Osteocyte (in vitro differentiated cells): ENCODE measurements around the gene CHST13. TPM values are rescaled to one million over a fixed set of nuclear protein-coding genes. Genes with fewer than 3 reads are reported as not detected.

Source experiments
- DNase-seq: peaks from one replicate; pipeline ENCODE4 v3.0.0; 2021; ENCODE audit warnings: mixed read lengths; ENCODE audit not compliant: unreplicated experiment; ENCODE audit errors: extremely low spot score
- H3K27ac Mint-ChIP-seq: one replicate; pipeline ENCODE4 v1.8.0; 2021; ENCODE audit warnings: mild to moderate bottlenecking, mixed read lengths; ENCODE audit not compliant: unreplicated experiment
- H3K27me3 Mint-ChIP-seq: one replicate; pipeline ENCODE4 v1.8.0; 2021; ENCODE audit warnings: mixed read lengths; ENCODE audit not compliant: unreplicated experiment
- H3K36me3 Mint-ChIP-seq: one replicate; pipeline ENCODE4 v1.8.0; 2021; ENCODE audit warnings: mixed read lengths; ENCODE audit not compliant: unreplicated experiment
- H3K4me1 Mint-ChIP-seq: one replicate; pipeline ENCODE4 v1.8.0; 2021; ENCODE audit warnings: mixed read lengths; ENCODE audit not compliant: unreplicated experiment
- H3K4me3 Mint-ChIP-seq: one replicate; pipeline ENCODE4 v1.8.0; 2021; ENCODE audit warnings: mild to moderate bottlenecking, moderate library complexity, mixed read lengths; ENCODE audit not compliant: unreplicated experiment
- H3K9me3 Mint-ChIP-seq: one replicate; pipeline ENCODE4 v1.8.0; 2021; ENCODE audit warnings: mixed read lengths; ENCODE audit not compliant: unreplicated experiment
- CTCF ChIP-seq: fragments of 200-600 bp; sonication (generic); IDR thresholded peaks from 2 replicates; pipeline ENCODE4 v1.5.0; 2021; ENCODE audit warnings: antibody characterized with exemption, mild to moderate bottlenecking, moderate library complexity
- total RNA-seq: library from RNA; stranded (reverse); gene quantifications from 2 replicates; pipeline ENCODE4 v1.2.1, GENCODE V29; 2021

Gene CHST13
- total RNA-seq, 1 donor from 2014 or later = not detected

GRCh38 chr3:126573492-126574117 lies 49.6 kb downstream of the CHST13 start:
- peaks cover 1% of the 10 kb centered on the region for H3K36me3 Mint-ChIP-seq

GRCh38 chr3:126577261-126577660 lies 53.3 kb downstream of the CHST13 start:
- Mint-ChIP-seq H3K4me3 (no peak overlapping the region), H3K9me3 (peaks cover 13% of the 10 kb centered on the region), H3K27ac (no peak overlapping the region), H3K36me3 (peaks cover 1% of the 10 kb centered on the region), H3K4me1 (no peaks in the 10 kb centered on the region), H3K27me3 (peaks cover 24% of the 10 kb centered on the region)
- DNase-seq = no peak
- TF ChIP-seq CTCF = no peak

More at GRCh38 chr3:126573492-126574117, 49.6 kb downstream of the CHST13 start:
- Mint-ChIP-seq H3K9me3 (no peaks in the 10 kb centered on the region), H3K4me1 (no peaks in the 10 kb centered on the region), H3K27ac (no peak overlapping the region), H3K4me3 (no peak overlapping the region), H3K27me3 (peaks cover 13% of the 10 kb centered on the region)
- TF ChIP-seq CTCF = no peak
- no peak for DNase-seq

GRCh38 chr3:126578702-126579101 lies 54.7 kb downstream of the CHST13 start:
- H3K9me3 Mint-ChIP-seq = peaks cover 14% of the 10 kb centered on the region
- DNase-seq = no peak
- H3K27me3 Mint-ChIP-seq = peaks cover 27% of the 10 kb centered on the region
- H3K36me3 Mint-ChIP-seq = peaks cover 1% of the 10 kb centered on the region
- H3K4me1 Mint-ChIP-seq = no peaks in the 10 kb centered on the region
- H3K4me3 Mint-ChIP-seq = no peak overlapping the region
- H3K27ac Mint-ChIP-seq = no peak overlapping the region
- TF ChIP-seq CTCF = no peak

- TF ChIP-seq CTCF = no peak
- H3K4me1 Mint-ChIP-seq = no peaks in the 10 kb centered on the region
- DNase-seq = no peak
- peaks cover 21% of the 10 kb centered on the region for H3K27me3 Mint-ChIP-seq
- H3K4me3 Mint-ChIP-seq = no peak overlapping the region
- H3K9me3 Mint-ChIP-seq = peaks cover 22% of the 10 kb centered on the region
- no peak overlapping the region for H3K27ac Mint-ChIP-seq
- H3K36me3 Mint-ChIP-seq = peaks cover 1% of the 10 kb centered on the region
Measured at GRCh38 chr3:126580746-126581145, 56.8 kb downstream of the CHST13 start.

- no peak for DNase-seq
- Mint-ChIP-seq H3K36me3 (peaks cover 1% of the 10 kb centered on the region), H3K4me1 (no peaks in the 10 kb centered on the region), H3K9me3 (peaks cover 24% of the 10 kb centered on the region), H3K27ac (no peak overlapping the region), H3K4me3 (no peak overlapping the region), H3K27me3 (peaks cover 21% of the 10 kb centered on the region)
- TF ChIP-seq CTCF = no peak
Measured at GRCh38 chr3:126581569-126581968, 57.6 kb downstream of the CHST13 start.
